Measurements from ENCODE around the gene CUEDC1.
"Not testable (repeated sequence)": the region's sequence is repeated elsewhere in the genome, so short reads cannot be mapped to it uniquely, and the experiment has no call there.

CUEDC1 gene

GRCh38 chr17:57984936-57985674 lies 29.9 kb upstream of the CUEDC1 start:
- no peak for DNase-seq

- no peak for DNase-seq
These were observed 29.2 kb upstream of the CUEDC1 start for GRCh38 chr17:57984261-57984890.

- DNase-seq, result no peak
These were observed 28.2 kb upstream of the CUEDC1 start for GRCh38 chr17:57983446-57983845.

GRCh38 chr17:57982452-57983170 lies 27.4 kb upstream of the CUEDC1 start:
- DNase-seq, result peak in 1 of 2 donors; percentile 45

- DNase-seq, result no peak
These were observed 25.3 kb upstream of the CUEDC1 start for GRCh38 chr17:57980522-57980921.

- no peak for DNase-seq
These were observed 23.9 kb upstream of the CUEDC1 start for GRCh38 chr17:57979076-57979475.

GRCh38 chr17:57976594-57976993 lies 21.4 kb upstream of the CUEDC1 start:
- DNase-seq, result no peak

- no peak for DNase-seq
These were observed 19.8 kb upstream of the CUEDC1 start for GRCh38 chr17:57975044-57975443.

GRCh38 chr17:57974053-57974824 lies 19.0 kb upstream of the CUEDC1 start:
- DNase-seq, result not testable (repeated sequence)

GRCh38 chr17:57972151-57972550 lies 16.9 kb upstream of the CUEDC1 start:
- DNase-seq, result no peak

- no peak for DNase-seq
These were observed 16.4 kb upstream of the CUEDC1 start for GRCh38 chr17:57971572-57971971.

- no peak for DNase-seq
These were observed 15.5 kb upstream of the CUEDC1 start for GRCh38 chr17:57970710-57971109.

- no peak for DNase-seq
These were observed 13.2 kb upstream of the CUEDC1 start for GRCh38 chr17:57968456-57968855.

GRCh38 chr17:57966875-57967274 lies 11.7 kb upstream of the CUEDC1 start:
- DNase-seq, result no peak

GRCh38 chr17:57966246-57966645 lies 11.0 kb upstream of the CUEDC1 start:
- no peak for DNase-seq

- no peak for DNase-seq
These were observed 10.4 kb upstream of the CUEDC1 start for GRCh38 chr17:57965521-57966160.

- DNase-seq, result no peak
These were observed 7.9 kb upstream of the CUEDC1 start for GRCh38 chr17:57963149-57963511.

- no peak for DNase-seq
These were observed 7.3 kb upstream of the CUEDC1 start for GRCh38 chr17:57962279-57963148.

- no peak for DNase-seq
These were observed 4.7 kb upstream of the CUEDC1 start for GRCh38 chr17:57959929-57960328.

- not testable (repeated sequence) for DNase-seq
These were observed 3.2 kb upstream of the CUEDC1 start for GRCh38 chr17:57958391-57958790.

- DNase-seq, result no peak
These were observed 2.7 kb upstream of the CUEDC1 start for GRCh38 chr17:57957886-57958285.
